ENCODE data around the gene CD9.

- no peak for TF ChIP-seq CTCF (IDR thresholded peaks at IDR 0.05)
- TF ChIP-seq POLR2A (IDR thresholded peaks at IDR 0.05): no peak
- no peak for TF ChIP-seq POLR2AphosphoS5 (IDR thresholded peaks at IDR 0.05)
These were observed 82.2 kb downstream of the CD9 start for GRCh38 chr12:6282453-6282840.

Data from breast epithelium (tissue), 3 donors.